GM19328 (cell line): ENCODE results near the gene EFEMP2.
"Not testable (repeated sequence)": the region's sequence is repeated elsewhere in the genome, so short reads cannot be mapped to it uniquely, and the experiment has no call there.

Source experiments
- ATAC-seq: cut with Tn5 transposase; IDR thresholded peaks from one replicate; pipeline ENCODE4 v1.9.1; 2021; ENCODE audit warnings: mild to moderate bottlenecking, moderate library complexity; ENCODE audit not compliant: unreplicated experiment

Gene EFEMP2

DNA sequence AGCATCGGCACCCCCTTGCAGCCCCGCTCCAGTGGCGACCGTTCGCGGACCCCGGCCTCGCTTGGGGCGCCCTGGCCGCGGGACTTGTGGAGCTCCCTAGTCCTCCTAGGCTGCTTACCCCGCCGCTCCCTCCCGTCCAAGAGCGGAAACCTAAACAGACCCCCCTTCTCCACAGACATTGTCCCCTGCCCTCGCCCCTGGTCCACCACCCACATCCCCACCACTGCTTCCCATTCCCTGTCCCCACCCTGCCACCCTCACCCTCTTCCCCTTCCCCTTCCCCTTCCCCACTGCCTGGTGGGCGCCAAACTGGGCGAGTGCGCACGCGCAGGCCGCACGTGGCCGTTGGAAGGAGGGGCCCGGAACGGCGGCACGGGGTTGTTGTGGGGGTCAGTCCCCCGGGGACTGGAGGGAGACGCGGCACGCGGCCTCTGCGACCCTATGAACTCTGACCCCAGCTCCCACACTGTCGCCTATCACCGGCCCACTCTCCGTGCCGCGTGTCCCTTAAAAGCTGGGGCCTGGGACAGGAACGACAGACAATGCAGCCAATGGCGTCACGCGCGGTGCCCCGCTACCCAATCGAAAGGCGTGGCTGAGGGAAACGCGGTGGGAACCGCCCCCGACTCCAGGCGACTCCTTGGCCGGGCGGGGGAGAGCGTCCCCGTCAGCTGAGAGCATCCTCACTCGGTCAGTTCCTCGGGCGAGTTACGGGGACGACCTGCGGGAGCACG is 39.1 kb downstream of the EFEMP2 start, which contains the start of gene SNX32:
Gene SNX32, plus strand, starts transcription at position 667 of the 734 bp plus-strand sequence. CDS start 103 bp downstream, outside the sequence.
- peak; percentile 82 for ATAC-seq

DNA sequence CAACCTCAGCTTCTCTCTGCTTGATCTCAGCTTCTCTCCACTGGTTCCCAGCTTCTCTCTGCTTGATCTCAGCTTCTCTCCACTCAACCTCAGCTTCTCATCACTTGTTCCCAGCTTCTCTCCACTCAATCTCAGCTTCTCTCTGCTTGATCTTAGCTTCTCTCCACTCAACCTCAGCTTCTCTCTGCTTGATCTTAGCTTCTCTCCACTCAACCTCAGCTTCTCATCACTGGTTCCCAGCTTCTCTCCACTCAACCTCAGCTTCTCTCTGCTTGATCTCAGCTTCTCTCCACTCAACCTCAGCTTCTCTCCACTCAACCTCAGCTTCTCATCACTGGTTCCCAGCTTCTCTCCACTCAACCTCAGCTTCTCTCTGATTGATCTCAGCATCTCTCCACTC is 40.4 kb downstream of the EFEMP2 start:
- ATAC-seq: not testable (repeated sequence)

DNA sequence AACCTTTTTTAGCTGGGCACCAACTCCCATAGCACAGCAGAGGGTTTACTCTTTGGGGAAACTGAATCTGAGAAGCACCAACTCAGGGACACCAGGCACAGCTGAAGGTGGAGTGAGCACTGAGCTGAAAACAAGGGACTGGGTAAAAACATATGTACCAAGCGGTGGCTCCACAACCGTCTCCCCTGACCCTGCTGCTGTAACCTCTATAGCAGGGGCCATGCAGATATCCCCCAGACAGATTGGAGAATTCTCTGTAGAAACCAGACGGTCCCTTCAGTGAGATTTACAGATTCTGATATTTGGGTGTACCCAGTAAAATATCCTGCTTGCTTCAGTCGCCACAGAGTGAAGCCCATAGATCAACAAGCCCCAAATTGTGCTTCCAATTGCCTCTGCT is 43.1 kb downstream of the EFEMP2 start:
- ATAC-seq: no peak

DNA sequence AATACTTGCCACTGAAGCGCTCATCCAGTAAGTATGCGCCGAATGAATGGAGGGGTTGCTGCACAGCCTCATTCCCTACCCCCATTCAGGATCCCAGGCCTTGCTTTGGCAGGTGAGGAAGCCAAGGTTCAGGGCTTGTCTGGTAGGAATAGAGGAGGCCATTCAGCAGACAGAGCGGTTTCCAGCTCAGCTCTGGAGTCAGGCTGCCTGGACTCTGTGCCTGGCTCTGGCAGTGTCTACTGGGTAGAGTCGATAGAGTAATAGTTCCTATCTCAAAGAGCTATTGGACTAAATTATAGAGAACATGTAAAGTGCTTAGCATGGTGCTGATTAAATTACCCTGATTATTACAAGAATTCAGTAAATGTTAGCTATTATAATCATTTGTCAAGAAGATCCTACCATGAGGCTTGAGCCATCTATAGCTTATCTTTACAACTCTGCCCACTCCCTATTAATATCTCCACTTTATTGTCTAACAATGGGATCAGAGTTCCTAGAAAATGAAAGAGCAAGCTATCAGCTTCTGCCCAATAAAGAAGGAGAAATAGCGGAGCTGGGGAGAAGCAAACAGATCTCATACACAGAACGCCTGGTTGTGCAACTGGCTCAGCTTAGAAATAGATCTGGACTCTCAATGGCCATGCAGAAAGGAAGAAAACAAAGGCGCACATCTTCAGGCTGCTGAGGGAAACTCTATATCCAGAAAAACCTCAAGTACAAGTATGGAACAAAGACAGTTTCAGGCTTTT is 45.4 kb downstream of the EFEMP2 start:
- no peak for ATAC-seq

DNA sequence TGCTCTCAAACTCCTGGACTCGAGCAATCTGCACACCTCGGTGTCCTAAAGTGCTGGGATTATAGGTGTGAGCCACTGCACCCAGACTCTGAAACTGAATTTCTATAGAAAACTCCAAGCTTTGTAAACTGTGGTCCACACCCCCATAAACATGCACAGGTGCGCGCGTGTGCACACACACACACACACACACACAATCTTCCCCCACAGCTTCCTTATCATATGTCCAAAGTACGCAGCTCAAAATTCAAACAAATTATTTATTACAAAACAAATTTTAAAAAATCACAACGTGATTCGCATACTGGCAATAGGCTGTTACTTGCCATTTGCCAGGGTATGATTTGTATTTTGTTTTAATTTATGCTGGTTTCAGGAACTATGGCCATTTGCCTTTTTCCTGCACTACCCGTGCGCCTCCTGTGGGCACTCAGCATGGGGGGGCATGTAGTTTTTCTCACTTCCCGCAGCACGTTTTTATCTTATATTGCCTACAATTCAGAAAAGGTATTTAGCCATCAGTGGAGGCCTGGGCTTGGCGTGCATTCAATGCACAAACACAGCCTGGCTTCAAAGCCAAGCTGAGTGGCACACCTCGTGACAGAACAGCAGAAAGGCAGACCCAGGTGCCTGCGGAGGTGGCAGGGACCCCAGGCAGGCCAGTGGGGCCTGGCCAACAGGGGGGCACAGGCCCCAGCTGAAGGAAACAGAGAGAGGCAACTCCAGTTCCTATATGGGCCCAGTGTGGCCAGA is 49.6 kb downstream of the EFEMP2 start:
- no peak for ATAC-seq

DNA sequence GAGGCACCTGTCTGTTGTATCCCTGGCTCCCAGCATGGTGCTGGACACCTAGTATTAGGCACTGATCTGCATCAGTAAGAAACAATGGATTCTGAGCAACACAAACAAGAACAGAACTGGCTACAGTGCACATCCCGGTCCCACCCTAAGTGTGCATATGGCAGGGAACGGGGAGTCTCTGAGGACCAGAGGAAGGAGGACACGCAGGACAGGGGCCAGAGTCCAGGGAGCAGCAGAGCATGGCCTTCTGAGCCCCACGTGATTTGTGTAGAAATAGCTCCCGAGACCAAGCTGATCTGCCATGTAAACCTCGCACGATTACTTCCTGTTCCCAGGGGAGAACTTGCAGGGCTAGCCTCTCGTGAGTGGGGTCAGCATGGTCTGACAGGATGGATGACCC is 51.5 kb downstream of the EFEMP2 start:
- ATAC-seq: no peak

DNA sequence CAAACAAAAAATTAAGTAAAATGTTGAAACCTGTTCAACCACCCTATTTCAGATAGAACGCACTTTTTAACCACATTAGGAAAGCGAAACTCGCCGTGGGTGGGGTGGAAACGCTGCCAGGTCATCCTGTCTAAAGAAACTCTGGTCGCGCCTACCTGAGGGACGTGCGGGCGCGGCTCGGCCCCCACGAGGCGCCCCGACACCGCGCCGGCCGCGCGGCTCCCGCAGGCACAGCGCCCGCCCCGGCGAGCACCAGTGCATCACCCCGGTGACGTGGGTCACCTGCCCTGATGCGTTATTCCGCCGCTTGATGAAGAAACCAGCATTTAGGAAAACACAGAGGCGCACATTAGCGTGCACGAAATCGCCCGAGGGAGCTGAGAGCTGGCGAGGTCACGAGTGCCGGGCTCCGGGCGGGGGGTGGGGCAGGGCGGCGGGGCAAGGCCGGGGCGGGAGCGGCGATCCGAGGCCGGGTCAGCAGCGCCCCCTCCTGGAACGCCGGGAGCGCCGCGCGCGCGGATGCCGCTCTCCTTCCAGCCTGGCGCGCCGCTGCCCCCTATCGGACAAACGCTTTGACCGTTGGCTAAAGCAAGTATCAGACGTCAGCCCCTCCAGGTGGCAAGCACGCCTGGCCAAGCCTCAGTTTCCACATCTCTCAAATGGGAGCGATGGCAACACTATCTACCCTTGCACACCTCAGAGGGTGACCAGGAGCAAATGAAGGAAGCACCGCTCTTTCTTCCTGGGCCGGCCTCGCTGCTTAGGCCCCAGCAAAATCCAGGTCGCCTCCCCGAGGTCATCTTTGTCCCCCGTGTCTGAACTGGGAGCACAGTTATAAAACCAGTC is 54.5 kb downstream of the EFEMP2 start:
- peak; percentile 58 for ATAC-seq

DNA sequence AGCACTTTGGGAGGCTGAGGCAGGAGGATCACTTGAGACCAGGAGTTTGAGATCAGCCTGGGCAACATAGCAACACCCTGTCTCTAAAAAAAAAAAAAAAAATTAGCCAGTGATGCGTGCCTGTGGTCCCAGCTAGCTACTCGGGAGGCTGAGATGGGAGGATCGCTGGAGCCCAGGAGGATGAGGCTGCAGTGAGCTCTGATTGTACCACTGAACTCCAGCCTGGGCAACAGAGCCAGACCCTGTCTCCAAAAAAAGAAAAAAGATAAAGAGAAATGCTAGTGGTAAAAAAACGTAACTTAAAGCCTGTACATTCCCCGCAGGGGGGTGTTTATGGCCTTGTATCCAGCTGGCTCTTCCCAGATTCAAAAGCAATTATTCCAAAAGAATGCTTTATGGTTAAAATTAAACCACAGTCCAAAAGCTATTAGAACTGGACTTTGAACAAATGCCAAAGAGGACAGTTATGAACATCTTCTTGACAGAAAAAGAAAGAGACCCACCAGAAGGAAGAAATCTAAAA is 55.2 kb downstream of the EFEMP2 start:
- no peak for ATAC-seq

DNA sequence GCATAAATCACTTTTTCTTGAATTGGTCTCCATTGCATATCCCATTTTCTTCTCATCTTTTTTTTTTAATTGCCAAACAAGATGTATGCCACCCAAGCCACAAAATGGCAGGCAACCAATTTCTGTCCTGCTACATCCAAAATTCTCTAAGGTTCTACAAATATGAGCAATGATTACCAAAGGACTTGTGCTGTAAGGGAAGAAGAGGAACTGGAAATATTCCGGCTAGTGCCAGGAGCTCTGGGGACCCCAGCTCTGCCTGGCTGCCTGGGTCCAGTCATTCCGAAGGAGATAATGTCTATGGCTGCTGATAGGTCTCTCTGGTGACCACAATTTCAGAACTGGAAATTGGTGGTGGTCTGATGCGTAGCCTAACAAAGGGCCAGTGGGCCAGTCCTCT is 55.9 kb downstream of the EFEMP2 start:
- ATAC-seq: no peak
